GM13977 (cell line): ENCODE measurements around the gene AKNA.
A peak's percentile ranks its signal among the peaks of the same experiment; 100 is the strongest.

Experiments used
- DNase-seq: peaks from one replicate; pipeline ENCODE4 v3.0.0; 2012; ENCODE audit warnings: low spot score
- in situ Hi-C: fragments of 300-500 bp; cut with MboI; formaldehyde crosslinking; loops from one replicate; pipeline ENCODE4 v1.12.0; 2022; ENCODE audit warnings: low sequenced_read_pairs, low pct_unique_long_range_greater_than_20kb, mixed read lengths, inconsistent platforms; ENCODE audit not compliant: unreplicated experiment
- TF ChIP-seq, protein P1 (sequence below): IDR thresholded peaks from 2 replicates; pipeline ENCODE4 v1.5.1; 2012; ENCODE audit warnings: mild to moderate bottlenecking, control low read depth; ENCODE audit not compliant: insufficient read depth; ENCODE audit errors: extremely low read depth, missing control alignments

Gene AKNA

GRCh38 chr9:114384341-114384740 lies 3.4 kb downstream of the AKNA start:
- in situ Hi-C loops, result no loop called here
- TF ChIP-seq, protein P1, sequence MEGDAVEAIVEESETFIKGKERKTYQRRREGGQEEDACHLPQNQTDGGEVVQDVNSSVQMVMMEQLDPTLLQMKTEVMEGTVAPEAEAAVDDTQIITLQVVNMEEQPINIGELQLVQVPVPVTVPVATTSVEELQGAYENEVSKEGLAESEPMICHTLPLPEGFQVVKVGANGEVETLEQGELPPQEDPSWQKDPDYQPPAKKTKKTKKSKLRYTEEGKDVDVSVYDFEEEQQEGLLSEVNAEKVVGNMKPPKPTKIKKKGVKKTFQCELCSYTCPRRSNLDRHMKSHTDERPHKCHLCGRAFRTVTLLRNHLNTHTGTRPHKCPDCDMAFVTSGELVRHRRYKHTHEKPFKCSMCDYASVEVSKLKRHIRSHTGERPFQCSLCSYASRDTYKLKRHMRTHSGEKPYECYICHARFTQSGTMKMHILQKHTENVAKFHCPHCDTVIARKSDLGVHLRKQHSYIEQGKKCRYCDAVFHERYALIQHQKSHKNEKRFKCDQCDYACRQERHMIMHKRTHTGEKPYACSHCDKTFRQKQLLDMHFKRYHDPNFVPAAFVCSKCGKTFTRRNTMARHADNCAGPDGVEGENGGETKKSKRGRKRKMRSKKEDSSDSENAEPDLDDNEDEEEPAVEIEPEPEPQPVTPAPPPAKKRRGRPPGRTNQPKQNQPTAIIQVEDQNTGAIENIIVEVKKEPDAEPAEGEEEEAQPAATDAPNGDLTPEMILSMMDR, result no peak
- DNase-seq, result no peak

DNA sequence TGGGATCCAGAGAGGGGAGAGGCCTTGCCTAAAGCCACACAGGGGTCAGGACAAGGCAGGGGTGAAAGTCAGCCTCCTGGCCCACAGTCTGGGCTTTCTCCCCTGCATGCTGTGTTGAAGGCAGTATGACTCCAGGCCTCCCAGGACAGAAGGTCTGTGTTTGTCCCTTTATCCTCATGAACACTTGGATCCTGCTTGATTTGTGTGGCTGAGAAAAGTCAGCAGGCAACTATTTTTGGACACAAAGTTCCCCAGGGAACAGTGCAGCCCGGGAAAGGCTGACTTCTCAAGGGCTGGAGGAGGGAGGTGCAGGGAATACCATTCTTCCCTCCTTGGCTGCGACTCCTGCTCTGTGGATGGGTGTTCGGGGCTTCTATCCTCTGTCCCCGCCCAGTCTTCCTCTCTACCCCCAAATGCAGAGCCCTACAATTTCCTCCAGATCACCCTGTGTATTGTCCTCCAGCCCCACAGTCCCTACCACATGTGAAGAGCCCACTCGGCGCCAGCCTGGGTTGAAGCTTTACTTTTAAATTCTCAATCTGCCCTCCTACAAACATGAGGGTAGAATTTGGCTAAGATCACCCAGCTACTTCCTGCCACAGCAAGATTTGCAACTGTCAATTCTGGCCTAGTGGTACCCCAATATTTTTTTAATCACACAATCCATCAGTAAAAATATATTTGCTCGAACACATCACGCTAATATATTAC lies 4.1 kb downstream of the AKNA start:
- in situ Hi-C loops, result no loop called here
- TF ChIP-seq, protein P1, result no peak

DNA sequence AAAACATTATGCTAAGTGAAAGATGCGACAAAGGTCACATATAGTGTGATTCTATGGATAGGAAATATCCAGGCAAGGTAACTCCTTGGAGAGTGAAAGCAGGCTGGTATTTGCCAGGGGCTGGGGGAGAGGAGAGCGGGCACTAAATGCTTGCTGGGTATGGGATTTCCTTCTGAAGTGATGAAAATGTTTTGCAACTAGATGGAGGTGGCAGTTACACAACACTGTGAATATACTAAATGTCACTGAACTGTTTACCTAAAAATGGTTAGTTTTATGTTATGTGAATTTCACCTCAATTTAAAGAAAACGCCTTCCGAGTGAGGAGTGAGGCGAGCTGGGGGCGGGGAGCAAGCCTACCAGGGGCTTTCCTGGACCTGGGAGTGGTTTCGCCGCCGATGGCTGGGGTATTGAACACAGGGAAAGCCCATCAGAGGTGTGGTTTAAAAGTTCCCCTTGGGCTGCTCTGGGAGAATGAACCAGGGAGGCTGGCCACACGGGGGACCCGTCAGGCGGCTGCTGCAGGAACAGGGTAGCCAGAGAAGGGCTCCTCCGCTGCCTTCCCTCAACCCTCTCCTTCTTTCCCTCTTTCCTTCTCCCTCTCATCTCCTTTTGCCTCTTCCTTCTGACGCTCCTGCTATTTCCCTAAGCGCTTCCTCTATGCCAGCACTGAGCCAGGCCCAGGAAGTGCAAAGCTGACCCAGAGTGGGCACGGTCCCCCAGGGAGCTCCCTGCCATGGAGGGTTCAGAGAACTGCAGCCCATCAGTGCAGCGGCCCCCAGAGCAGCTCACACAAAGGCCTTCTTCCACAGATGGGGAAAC lies 4.9 kb downstream of the AKNA start:
- in situ Hi-C loops, result no loop called here
- DNase-seq, result peak; percentile 61
- TF ChIP-seq, protein P1, result peak; percentile 45

More for the DNA sequence above, 4.1 kb downstream of the AKNA start:
- no peak for DNase-seq

DNA sequence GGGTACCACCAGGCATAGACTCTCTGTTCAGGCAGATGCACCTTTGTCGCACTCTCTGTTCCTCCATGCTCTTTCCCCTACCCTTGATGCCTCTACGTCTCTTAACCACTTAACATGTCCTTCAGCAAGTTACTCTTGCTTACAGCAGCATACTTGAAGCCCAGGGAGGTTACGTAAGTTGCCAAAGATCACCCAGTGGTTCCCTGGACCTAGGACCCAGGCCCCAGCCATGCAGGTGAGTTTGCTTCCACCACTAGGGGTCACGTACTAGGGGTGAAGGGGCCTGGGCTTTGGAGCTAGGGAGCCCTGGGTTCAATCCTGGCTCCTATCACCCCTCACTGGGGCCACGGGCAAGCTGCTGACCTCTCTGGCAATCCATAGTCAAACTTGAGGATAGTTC lies 8.9 kb downstream of the AKNA start:
- TF ChIP-seq, protein P1, result no peak
- in situ Hi-C loops, result no loop called here

DNA sequence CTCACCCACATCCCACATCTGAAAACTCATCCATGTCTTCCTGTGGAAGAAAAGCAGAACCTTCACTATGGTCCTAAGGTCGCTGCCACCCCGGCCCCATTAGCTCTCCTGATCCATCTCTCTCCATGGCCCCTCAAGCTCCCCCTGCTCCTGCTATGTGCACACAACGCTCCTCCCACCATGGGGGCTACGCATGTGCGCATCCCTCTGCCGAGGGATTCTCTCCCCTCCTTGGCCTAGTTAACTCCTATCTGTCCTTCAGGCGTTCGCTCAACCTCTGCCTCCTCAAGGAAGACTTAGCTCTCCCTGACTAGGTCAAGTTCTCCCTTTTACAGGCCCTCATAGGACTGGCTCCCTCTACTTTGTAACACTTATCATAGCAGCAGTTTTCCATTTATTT lies 9.8 kb downstream of the AKNA start:
- DNase-seq, result no peak
- in situ Hi-C loops, result no loop called here
- TF ChIP-seq, protein P1, result no peak

More for the DNA sequence above, 8.9 kb downstream of the AKNA start:
- DNase-seq, result no peak

DNA sequence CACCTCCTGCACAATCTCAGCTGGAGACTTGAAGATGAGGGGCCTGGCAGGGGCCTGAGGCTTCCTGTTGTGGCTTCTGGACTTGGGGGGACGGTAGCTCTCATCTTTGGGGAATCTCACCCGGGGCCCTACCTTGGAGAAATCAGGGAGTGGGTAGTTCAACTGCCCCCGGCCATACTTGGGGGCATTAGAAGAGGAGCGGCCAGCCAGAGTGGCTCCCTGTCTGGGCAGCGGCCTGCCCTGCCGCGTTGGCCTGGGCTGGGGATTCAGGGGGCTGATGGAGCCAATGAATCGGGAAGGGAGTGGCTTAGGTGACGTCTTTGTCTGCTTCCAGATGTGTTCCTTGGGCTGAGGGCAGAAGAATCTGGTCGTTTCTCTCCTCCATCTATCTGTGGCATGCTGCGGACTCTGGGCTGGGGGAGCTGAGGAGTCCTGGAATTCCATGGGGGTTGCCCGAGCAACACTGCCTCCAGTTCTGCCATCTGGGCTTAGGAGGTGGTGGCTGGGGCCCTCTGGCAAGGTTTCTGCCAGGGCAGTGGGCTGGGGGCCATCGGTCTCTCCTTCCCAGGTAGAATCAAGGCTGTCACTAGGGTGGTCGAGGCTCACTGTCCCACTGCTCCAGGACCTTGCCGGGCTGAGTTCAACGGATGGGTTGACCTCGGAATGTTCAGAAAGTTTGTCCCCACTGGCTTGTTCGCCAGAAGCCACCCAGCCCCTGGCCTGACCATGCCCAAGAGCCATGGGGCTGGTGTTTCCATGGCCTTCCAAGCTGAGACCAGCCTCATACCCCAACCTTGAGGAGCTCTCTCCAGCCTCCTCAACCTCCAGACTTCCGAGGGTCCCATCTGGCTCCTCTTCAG lies 11.0 kb downstream of the AKNA start:
- in situ Hi-C loops, result no loop called here
- no peak for DNase-seq
- TF ChIP-seq, protein P1, result no peak
